MM.1S (cell line): ENCODE results near the gene DNAJC17.

Source experiments
- DNase-seq: peaks from one replicate; pipeline ENCODE4 v3.0.0-alpha.2; 2015
- H2AFZ ChIP-seq: fragments of 300-600 bp; sonication (generic); 2 replicates; pipeline ENCODE4 v1.6.0; 2016; ENCODE audit warnings: antibody characterized with exemption, low read length
- H3F3A ChIP-seq: fragments of 300-600 bp; sonication (generic); 2 replicates; pipeline ENCODE4 v1.6.1; 2016; ENCODE audit warnings: mild to moderate bottlenecking, antibody characterized with exemption, low read length, moderate library complexity, mixed read lengths; ENCODE audit not compliant: insufficient read depth
- H3K27ac ChIP-seq: fragments of 300-600 bp; sonication (generic); 2 replicates; pipeline ENCODE4 v1.5.1; 2016; ENCODE audit warnings: mild to moderate bottlenecking, low read length
- H3K27me3 ChIP-seq: fragments of 300-600 bp; sonication (generic); replicated peaks from 2 replicates; pipeline ENCODE4 v1.6.0; 2016; ENCODE audit warnings: low read length; ENCODE audit not compliant: insufficient read depth
- H3K36me3 ChIP-seq: fragments of 300-600 bp; sonication (generic); replicated peaks from 2 replicates; pipeline ENCODE4 v1.6.1; 2016; ENCODE audit warnings: mild to moderate bottlenecking, low read length, mixed read lengths; ENCODE audit not compliant: insufficient read depth
- H3K4me1 ChIP-seq: fragments of 300-600 bp; sonication (generic); 2 replicates; pipeline ENCODE4 v1.6.1; 2016; ENCODE audit warnings: low read length, mixed read lengths
- H3K4me2 ChIP-seq: fragments of 300-600 bp; sonication (generic); 2 replicates; pipeline ENCODE4 v1.6.0; 2016; ENCODE audit warnings: low read depth, low read length
- H3K4me3 ChIP-seq: fragments of 300-600 bp; sonication (generic); 2 replicates; pipeline ENCODE4 v1.5.1; 2016; ENCODE audit warnings: low read length, mixed read lengths
- H3K79me2 ChIP-seq: fragments of 300-600 bp; sonication (generic); 2 replicates; pipeline ENCODE4 v1.6.1; 2016; ENCODE audit warnings: mixed run types, low read length, mixed read lengths
- H3K9ac ChIP-seq: fragments of 300-600 bp; sonication (generic); 2 replicates; pipeline ENCODE4 v1.6.1; 2016; ENCODE audit warnings: low read length, mixed read lengths
- H3K9me2 ChIP-seq: fragments of 300-600 bp; sonication (generic); replicated peaks from 2 replicates; pipeline ENCODE4 v1.6.1; 2016; ENCODE audit warnings: mild to moderate bottlenecking, low read length, mixed read lengths; ENCODE audit not compliant: insufficient read depth
- H3K9me3 ChIP-seq: fragments of 300-600 bp; sonication (generic); replicated peaks from 2 replicates; pipeline ENCODE4 v1.6.1; 2016; ENCODE audit warnings: mild to moderate bottlenecking, low read length, mixed read lengths; ENCODE audit not compliant: insufficient read depth
- H4K20me1 ChIP-seq: fragments of 300-600 bp; sonication (generic); 2 replicates; pipeline ENCODE4 v1.6.1; 2016; ENCODE audit warnings: mild to moderate bottlenecking, low read length, moderate library complexity, mixed read lengths; ENCODE audit not compliant: insufficient read depth
- CTCF ChIP-seq: fragments of 300-600 bp; sonication (generic); IDR thresholded peaks from 2 replicates; pipeline ENCODE4 v1.5.1; 2016; ENCODE audit warnings: antibody characterized with exemption, low read length, mixed read lengths
- EZH2 ChIP-seq: fragments of 300-600 bp; sonication (generic); optimal IDR thresholded peaks from 2 replicates; pipeline ENCODE3; 2017; ENCODE audit warnings: low read depth, mild to moderate bottlenecking, antibody characterized with exemption, low read length, mixed read lengths
- EZH2phosphoT487 ChIP-seq: fragments of 300-600 bp; sonication (generic); IDR thresholded peaks from 2 replicates; pipeline ENCODE4 v1.6.1; 2018; ENCODE audit warnings: antibody characterized with exemption, low read length

The DNAJC17 gene

GRCh38 chr15:40836020-40836419 is 28.7 kb upstream of the DNAJC17 start:
- H3K4me1 ChIP-seq = peaks cover under 1% of the 10 kb centered on the region; the same call in 1 of the 2 replicates
- DNase-seq = no peak
- H3K79me2 ChIP-seq = no peaks in the 10 kb centered on the region
- no peaks in the 10 kb centered on the region for H3K9me2 ChIP-seq
- H3K4me3 ChIP-seq = no peak overlapping the region
- no peak for TF ChIP-seq EZH2
- no peak for TF ChIP-seq CTCF
- no peak for TF ChIP-seq EZH2phosphoT487
- H3K4me2 ChIP-seq = no peak overlapping the region
- H3K9ac ChIP-seq = no peak overlapping the region
- no peak overlapping the region for H2AFZ ChIP-seq
- H3K27me3 ChIP-seq = no peaks in the 10 kb centered on the region
- H4K20me1 ChIP-seq = no peaks in the 10 kb centered on the region
- no peak overlapping the region for H3K27ac ChIP-seq
- H3K9me3 ChIP-seq = no peaks in the 10 kb centered on the region
- no peaks in the 10 kb centered on the region for H3F3A ChIP-seq
- no peaks in the 10 kb centered on the region for H3K36me3 ChIP-seq

GRCh38 chr15:40832903-40833302 is 25.6 kb upstream of the DNAJC17 start:
- no peak overlapping the region for H3K4me3 ChIP-seq
- peaks cover 5% of the 10 kb centered on the region; the same call in 1 of the 2 replicates for H3K4me1 ChIP-seq
- H3K27ac ChIP-seq = no peak overlapping the region
- H2AFZ ChIP-seq = no peak overlapping the region
- H3K4me2 ChIP-seq = no peak overlapping the region
- DNase-seq = no peak
- H3K9me3 ChIP-seq = no peaks in the 10 kb centered on the region
- no peak overlapping the region for H3K9ac ChIP-seq
- no peaks in the 10 kb centered on the region for H3K9me2 ChIP-seq
- no peaks in the 10 kb centered on the region; the same call in 1 of the 2 replicates for H3F3A ChIP-seq
- H3K27me3 ChIP-seq = no peaks in the 10 kb centered on the region
- no peaks in the 10 kb centered on the region for H4K20me1 ChIP-seq
- no peaks in the 10 kb centered on the region for H3K36me3 ChIP-seq
- no peaks in the 10 kb centered on the region for H3K79me2 ChIP-seq
- no peak for TF ChIP-seq CTCF

GRCh38 chr15:40831861-40832260 is 24.6 kb upstream of the DNAJC17 start:
- H3K4me2 ChIP-seq = no peak overlapping the region
- no peaks in the 10 kb centered on the region; the same call in 1 of the 2 replicates for H3F3A ChIP-seq
- no peak overlapping the region for H3K9ac ChIP-seq
- H2AFZ ChIP-seq = no peak overlapping the region
- no peaks in the 10 kb centered on the region for H3K36me3 ChIP-seq
- TF ChIP-seq EZH2 (no peak), CTCF (no peak), EZH2phosphoT487 (no peak)
- no peaks in the 10 kb centered on the region for H3K27me3 ChIP-seq
- H3K9me2 ChIP-seq = no peaks in the 10 kb centered on the region
- H3K4me1 ChIP-seq = peaks cover 5% of the 10 kb centered on the region; the same call in 1 of the 2 replicates
- H3K27ac ChIP-seq = no peak overlapping the region
- DNase-seq = no peak
- H4K20me1 ChIP-seq = no peaks in the 10 kb centered on the region
- H3K79me2 ChIP-seq = no peaks in the 10 kb centered on the region
- H3K9me3 ChIP-seq = no peaks in the 10 kb centered on the region
- H3K4me3 ChIP-seq = no peak overlapping the region
